ENCODE data around the gene IGFLR1. TPM values are rescaled to one million over a fixed set of nuclear protein-coding genes. Genes with fewer than 3 reads are reported as not detected.
A peak's percentile ranks its signal among the peaks of the same experiment; 100 is the strongest.

Gene IGFLR1
- total and polyA plus RNA-seq, 8 donors = 3.6 to 36.8 (median 9.4) TPM

GRCh38 chr19:35743640-35744429 is 1.6 kb upstream of the IGFLR1 start:
- DNase-seq = no peak
- peaks cover 36 to 74% (median 57%) of the 10 kb centered on the region in 4 donors for H3K4me1 ChIP-seq
- H3K27me3 ChIP-seq = no peaks in the 10 kb centered on the region
- intact Hi-C loops (cut with DNase I; ENCODE audit: low total_unique reads) = no loop called here
- H3K9me3 ChIP-seq = no peaks in the 10 kb centered on the region
- TF ChIP-seq POLR2A (IDR thresholded peaks at IDR 0.05) = no peak
- TF ChIP-seq EP300 (IDR thresholded peaks at IDR 0.05) = no peak
- TF ChIP-seq CTCF (IDR thresholded peaks at IDR 0.05) = no peak
- no peak for TF ChIP-seq POLR2AphosphoS5 (IDR thresholded peaks at IDR 0.05)
- peak overlapping the region in 4 of 5 donors; percentile 99 to 100 (median 100) for H3K27ac ChIP-seq
- H3K4me3 ChIP-seq = peak overlapping the region; percentile 82 to 96 (median 87)
- WGBS, 5 donors = 82 to 94% (median 90%) methylated on average over 11 to 19 of the region's 19 CpGs
- H3K36me3 ChIP-seq = peaks cover under 1 to 15% (median 13%) of the 10 kb centered on the region in 4 donors

GRCh38 chr19:35741203-35741515 is 1.1 kb downstream of the IGFLR1 start:
- peaks cover 27 to 56% (median 39%) of the 10 kb centered on the region in 4 donors for H3K4me1 ChIP-seq
- no peak for TF ChIP-seq EP300 (IDR thresholded peaks at IDR 0.05)
- TF ChIP-seq POLR2A (IDR thresholded peaks at IDR 0.05) = no peak
- TF ChIP-seq CTCF (IDR thresholded peaks at IDR 0.05) = no peak
- no peak for TF ChIP-seq POLR2AphosphoS5 (IDR thresholded peaks at IDR 0.05)
- no peaks in the 10 kb centered on the region for H3K27me3 ChIP-seq
- intact Hi-C loops (cut with DNase I; ENCODE audit: low total_unique reads) = no loop called here
- H3K36me3 ChIP-seq = peaks cover 25 to 42% (median 39%) of the 10 kb centered on the region in 4 donors
- no peak for DNase-seq
- no peaks in the 10 kb centered on the region for H3K9me3 ChIP-seq
- peak overlapping the region; percentile 51 to 68 (median 60) for H3K4me3 ChIP-seq
- 2 to 9% (median 3%) methylated on average over 12 of the region's 12 CpGs for WGBS, 5 donors
- H3K27ac ChIP-seq = peak overlapping the region; percentile 81 to 93 (median 91)

- Histone ChIP-seq H3K27me3 (no peaks in the 10 kb centered on the region), H3K27ac (peak overlapping the region; percentile 81 to 93 (median 91)), H3K4me1 (peaks cover 23 to 51% (median 34%) of the 10 kb centered on the region in 4 donors), H3K9me3 (no peaks in the 10 kb centered on the region), H3K36me3 (peaks cover 28 to 48% (median 45%) of the 10 kb centered on the region in 4 donors), H3K4me3 (peak overlapping the region; percentile 51 to 68 (median 60))
- WGBS, 5 donors = 0 to 2% (median 1%) methylated on average over 41 to 63 of the region's 63 CpGs
- intact Hi-C loops (cut with DNase I; ENCODE audit: low total_unique reads) = no loop called here
- peak in 1 of 7 experiments; percentile 9 for TF ChIP-seq CTCF (IDR thresholded peaks at IDR 0.05)
- TF ChIP-seq POLR2A (IDR thresholded peaks at IDR 0.05) = no peak
- TF ChIP-seq EP300 (IDR thresholded peaks at IDR 0.05) = peak; percentile 80
- TF ChIP-seq POLR2AphosphoS5 (IDR thresholded peaks at IDR 0.05) = peak; percentile 46 to 79 (median 66)
- DNase-seq = peak; percentile 98 to 99
Observed at GRCh38 chr19:35740423-35741202, 1.6 kb downstream of the IGFLR1 start.

GRCh38 chr19:35740108-35740422 is 2.2 kb downstream of the IGFLR1 start:
- DNase-seq = no peak
- Histone ChIP-seq H3K4me1 (peaks cover 23 to 50% (median 34%) of the 10 kb centered on the region in 4 donors), H3K36me3 (peaks cover 30 to 53% (median 50%) of the 10 kb centered on the region in 4 donors), H3K4me3 (peak overlapping the region; percentile 51 to 68 (median 60)), H3K27me3 (no peaks in the 10 kb centered on the region), H3K27ac (peak overlapping the region; percentile 80 to 93 (median 91)), H3K9me3 (no peaks in the 10 kb centered on the region)
- WGBS, 5 donors = 0 to 6% (median 3%) methylated on average over 11 to 16 of the region's 16 CpGs
- no peak for TF ChIP-seq POLR2AphosphoS5 (IDR thresholded peaks at IDR 0.05)
- TF ChIP-seq CTCF (IDR thresholded peaks at IDR 0.05) = no peak
- no peak for TF ChIP-seq POLR2A (IDR thresholded peaks at IDR 0.05)
- no peak for TF ChIP-seq EP300 (IDR thresholded peaks at IDR 0.05)
- intact Hi-C loops (cut with DNase I; ENCODE audit: low total_unique reads) = no loop called here
